Thyroid gland (tissue), 4 donors: ENCODE measurements around the gene PPM1E.
"Not testable (repeated sequence)": the region's sequence is repeated elsewhere in the genome, so short reads cannot be mapped to it uniquely, and the experiment has no call there.

Experiments
- CTCF ChIP-seq, 6 experiments: fragments of 200-600 bp in 3 of 6; fragments of 450-650 bp in 3 of 6; sonication (generic) in 3 of 6; IDR thresholded peaks; one replicate each; pipeline ENCODE4 v1.5.1; 2016 to 2019; ENCODE audit warnings: antibody characterized with exemption in 6 of 6, mild to moderate bottlenecking in 2 of 6, inconsistent platforms in 1 of 6, moderate library complexity in 1 of 6
- POLR2A ChIP-seq, 2 donors: fragments of 450-650 bp; IDR thresholded peaks; one replicate each; pipeline ENCODE4 v1.6.1; 2017; ENCODE audit warnings: antibody characterized with exemption in 2 of 2, mild to moderate bottlenecking in 2 of 2, moderate library complexity in 1 of 2

DNA sequence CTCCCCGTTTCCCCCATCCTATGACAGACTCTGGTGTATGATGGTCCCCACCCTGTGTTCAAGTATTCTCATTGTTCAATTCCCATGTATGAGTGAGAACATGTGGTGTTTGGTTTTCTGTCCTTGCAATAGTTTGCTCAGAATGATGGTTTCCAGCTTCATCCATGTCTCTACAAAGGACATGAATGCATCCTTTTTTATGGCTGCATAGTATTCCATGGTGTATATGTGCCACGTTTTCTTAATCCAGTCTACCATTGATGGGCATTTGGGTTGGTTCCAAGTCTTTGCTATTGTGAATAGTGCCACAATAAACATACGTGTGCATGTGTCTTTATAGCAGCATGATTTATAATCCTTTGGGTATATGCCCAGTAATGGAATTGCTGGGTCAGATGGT, 90.8 kb downstream of the PPM1E start:
- TF ChIP-seq CTCF, POLR2A (IDR thresholded peaks at IDR 0.05): not testable (repeated sequence)
